HCT116 (cell line): ENCODE data around the gene PLA2G2D. TPM values are rescaled to one million over a fixed set of nuclear protein-coding genes. Genes with fewer than 3 reads are reported as not detected.

Source experiments
- ATAC-seq: fragments of 200-7000 bp; cut with Tn5 transposase; 2 replicates; pipeline ENCODE4 v1.9.1; 2020; ENCODE audit warnings: mild to moderate bottlenecking, moderate library complexity
- BruUV-seq: library from RNA; stranded (reverse); fragments of 400-500 nt; replicated peaks from 2 replicates; lab custom pipeline; 2021; lab: Mats Ljungman, UMichigan
- CTCF ChIA-PET: fragments of 300-600 bp; sonication (Branson Sonifier 250); formaldehyde crosslinking; loops from one replicate; lab custom pipeline; 2021; ENCODE audit warnings: antibody characterized with exemption; lab: Charles Lee
- POLR2A ChIA-PET: fragments of 300-600, 350-600 bp; sonication (Branson Sonifier 250); formaldehyde crosslinking; loops from one replicate; lab custom pipeline; 2021; ENCODE audit warnings: antibody characterized with exemption; lab: Charles Lee
- RAD21 ChIA-PET, 2 experiments: fragments of 300-600 bp; sonication (Branson Sonifier 250); formaldehyde crosslinking; loops; one replicate each; lab custom pipeline; 2023; ENCODE audit warnings: low total read pairs in 2 of 2; ENCODE audit not compliant: uncharacterized antibody in 2 of 2, unreplicated experiment in 2 of 2, low non-redundant PET in 1 of 2; lab: Charles Lee
- DNase-seq: peaks from one replicate; pipeline ENCODE4 v3.0.0-alpha.2; 2010; ENCODE audit warnings: low read depth, low spot score
- H2AFZ ChIP-seq: fragments of 200-600 bp; shearing (Covaris generic), sonication (generic); 2 replicates; pipeline ENCODE4 v1.6.1; 2017; ENCODE audit warnings: low read depth, mixed run types, mixed read lengths, antibody characterized with exemption, low read length; ENCODE audit not compliant: poor library complexity, severe bottlenecking
- H3K27ac ChIP-seq: 2 replicates; pipeline ENCODE4 v1.5.1; 2012; ENCODE audit warnings: low read depth, low read length
- H3K27me3 ChIP-seq: fragments of 200-600 bp; sonication (generic); 2 replicates; pipeline ENCODE4 v1.6.1; 2016; ENCODE audit warnings: mixed run types, low read length, mixed read lengths; ENCODE audit not compliant: insufficient read depth
- H3K36me3 ChIP-seq, 2 experiments: fragments of 200-500 bp in 1 of 2; fragments of 200-600 bp in 1 of 2; sonication (Bioruptor generic) in 1 of 2; sonication (generic) in 1 of 2; 2 replicates each; pipeline versions ENCODE4 v1.5.1 to v1.6.1; 2014 to 2016; ENCODE audit warnings: low read length in 2 of 2, inconsistent platforms in 1 of 2, mixed read lengths in 1 of 2, mixed run types in 1 of 2; ENCODE audit not compliant: insufficient read depth in 2 of 2, control insufficient read depth in 1 of 2
- H3K4me1 ChIP-seq, 2 experiments: fragments of 200-600 bp in 1 of 2; sonication (generic) in 1 of 2; 2 replicates each; pipeline versions ENCODE4 v1.5.1 to v1.6.1; 2012 to 2017; ENCODE audit warnings: low read length in 2 of 2, inconsistent platforms in 1 of 2, mild to moderate bottlenecking in 1 of 2, mixed read lengths in 1 of 2, mixed run types in 1 of 2, moderate library complexity in 1 of 2; ENCODE audit not compliant: insufficient read depth in 2 of 2, control insufficient read depth in 1 of 2
- H3K4me2 ChIP-seq: fragments of 200-600 bp; sonication (generic); 2 replicates; pipeline ENCODE4 v1.6.1; 2017; ENCODE audit warnings: mixed run types, low read length, mixed read lengths
- H3K4me3 ChIP-seq, 2 experiments: fragments of 200-600 bp in 1 of 2; sonication (generic) in 1 of 2; replicated peaks in 1 of 2; 2 replicates each; pipeline ENCODE4 v1.5.1; 2011 to 2016; ENCODE audit warnings: low read length in 2 of 2, control low read depth in 1 of 2, low read depth in 1 of 2, mild to moderate bottlenecking in 1 of 2, mixed read lengths in 1 of 2, mixed run types in 1 of 2
- H3K79me2 ChIP-seq: fragments of 200-600 bp; sonication (generic); 2 replicates; pipeline ENCODE4 v1.6.1; 2017; ENCODE audit warnings: mild to moderate bottlenecking, mixed run types, low read length, moderate library complexity, mixed read lengths; ENCODE audit not compliant: insufficient read depth
- H3K9ac ChIP-seq: fragments of 200-600 bp; sonication (generic); 2 replicates; pipeline ENCODE4 v1.6.1; 2016; ENCODE audit warnings: low read length, mixed read lengths
- H3K9me2 ChIP-seq: fragments of 200-600 bp; sonication (generic), shearing (Covaris generic); 2 replicates; pipeline ENCODE4 v1.6.1; 2017; ENCODE audit warnings: mixed run types, mild to moderate bottlenecking, moderate library complexity; ENCODE audit not compliant: insufficient read depth
- H3K9me3 ChIP-seq, 2 experiments: fragments of 200-500 bp in 1 of 2; fragments of 200-600 bp in 1 of 2; sonication (Bioruptor generic) in 1 of 2; sonication (generic) in 1 of 2; 2 replicates each; pipeline ENCODE4 v1.6.1; 2014 to 2017; ENCODE audit warnings: low read length in 2 of 2, mixed read lengths in 2 of 2, inconsistent platforms in 1 of 2, low read depth in 1 of 2, mild to moderate bottlenecking in 1 of 2, mixed run types in 1 of 2, moderate library complexity in 1 of 2; ENCODE audit not compliant: control insufficient read depth in 1 of 2, insufficient read depth in 1 of 2
- H4K20me1 ChIP-seq: fragments of 200-600 bp; sonication (generic), shearing (Covaris generic); 2 replicates; pipeline ENCODE4 v1.6.1; 2017; ENCODE audit warnings: mixed run types, mild to moderate bottlenecking, moderate library complexity; ENCODE audit not compliant: insufficient read depth
- EZH2phosphoT487 ChIP-seq: fragments of 200-600 bp; IDR thresholded peaks from 2 replicates; pipeline ENCODE4 v1.6.1; 2018; ENCODE audit warnings: antibody characterized with exemption, borderline replicate concordance
- JUND ChIP-seq: IDR thresholded peaks from 2 replicates; pipeline ENCODE4 v1.6.1; 2012
- SRF ChIP-seq: IDR thresholded peaks from 2 replicates; pipeline ENCODE4 v1.6.1; 2012; ENCODE audit warnings: low read depth
- YY1 ChIP-seq: IDR thresholded peaks from 2 replicates; pipeline ENCODE4 v1.6.1; 2011; ENCODE audit warnings: low read length, low read depth, moderate library complexity, mild to moderate bottlenecking; ENCODE audit not compliant: insufficient replicate concordance; ENCODE audit errors: extremely low read depth
- intact Hi-C: fragments of 100-400 bp; cut with micrococcal nuclease; formaldehyde crosslinking; loops from 2 replicates; pipeline ENCODE4 v1.10.0; 2022
- total RNA-seq: library from RNA; stranded (reverse); gene quantifications from one replicate; pipeline ENCODE4 v1.2.1, GENCODE V29; 2021; ENCODE audit not compliant: unreplicated experiment

Gene PLA2G2D
- total RNA-seq, 1 experiment from 2014 or later: not detected

DNA sequence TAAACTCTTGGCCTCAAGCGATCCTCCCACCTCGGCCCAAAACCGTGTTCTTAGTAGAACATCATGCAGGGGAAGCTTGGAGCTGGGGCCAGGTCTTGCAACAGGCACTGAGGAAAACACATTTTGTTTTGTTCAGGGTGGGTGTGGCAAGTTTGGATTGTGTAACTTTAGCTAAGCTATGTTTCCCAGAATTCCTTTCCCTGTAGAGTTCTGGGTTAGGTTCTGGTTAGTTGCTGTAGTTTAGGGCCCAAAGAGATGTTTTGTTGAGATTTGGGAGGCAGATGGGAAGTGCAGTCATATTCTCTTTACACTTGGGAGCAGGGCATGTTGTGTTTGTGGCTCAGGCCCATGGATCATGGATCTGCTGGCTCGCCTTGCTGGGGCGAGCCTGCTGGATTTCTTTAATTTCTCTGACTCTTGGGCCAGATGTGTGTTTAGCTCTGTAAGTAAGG is 25.4 kb downstream of the PLA2G2D start:
- Histone ChIP-seq H4K20me1 (no peaks in the 10 kb centered on the region), H3K27me3 (peaks cover 10% of the 10 kb centered on the region; the same call in 1 of the 2 replicates), H2AFZ (no peak overlapping the region), H3K4me2 (no peak overlapping the region), H3K9me3 (no peaks in the 10 kb centered on the region), H3K36me3 (no peaks in the 10 kb centered on the region), H3K4me3 (no peak overlapping the region), H3K27ac (no peak overlapping the region), H3K4me1 (no peaks in the 10 kb centered on the region), H3K9me2 (no peaks in the 10 kb centered on the region), H3K9ac (no peak overlapping the region), H3K79me2 (no peaks in the 10 kb centered on the region)
- ChIA-PET POLR2A (no interaction called here), RAD21 (no interaction called here), CTCF (no interaction called here)
- ATAC-seq (no peak), DNase-seq (no peak)
- BruUV-seq: no TSS peak
- intact Hi-C loops: no loop called here
- no peak for TF ChIP-seq JUND

DNA sequence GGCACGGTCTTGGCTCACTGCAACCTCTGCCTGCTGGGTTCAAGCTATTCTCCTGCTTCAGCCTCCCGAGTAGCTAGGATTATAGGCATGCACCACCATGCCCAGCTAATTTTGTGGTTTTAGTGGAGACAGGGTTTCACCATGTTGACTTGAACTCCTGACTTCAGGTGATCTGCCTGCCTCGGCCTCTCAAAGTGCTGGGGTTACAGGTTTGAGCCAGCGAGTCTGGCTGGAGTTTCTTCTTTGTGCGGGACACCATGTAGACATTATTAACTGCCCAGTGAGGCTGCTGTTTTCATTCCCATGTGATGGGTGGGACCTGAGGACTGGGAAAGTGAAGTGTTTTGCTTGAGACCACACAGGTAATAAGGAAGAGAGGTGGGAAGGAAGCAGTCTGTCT is 26.0 kb downstream of the PLA2G2D start:
- ATAC-seq: no peak
- Histone ChIP-seq H2AFZ (no peak overlapping the region), H3K9me2 (no peaks in the 10 kb centered on the region), H3K36me3 (no peaks in the 10 kb centered on the region), H3K9ac (no peak overlapping the region), H4K20me1 (no peaks in the 10 kb centered on the region), H3K4me1 (no peaks in the 10 kb centered on the region), H3K4me2 (no peak overlapping the region), H3K9me3 (no peaks in the 10 kb centered on the region), H3K4me3 (no peak overlapping the region), H3K27ac (no peak overlapping the region), H3K27me3 (peaks cover 10% of the 10 kb centered on the region; the same call in 1 of the 2 replicates), H3K79me2 (no peaks in the 10 kb centered on the region)
- TF ChIP-seq YY1 (no peak), SRF (no peak), EZH2phosphoT487 (no peak)
- BruUV-seq: no TSS peak
- intact Hi-C loops: no loop called here
- CTCF ChIA-PET: no interaction called here
- POLR2A ChIA-PET: no interaction called here
- no peak for DNase-seq
- RAD21 ChIA-PET: no interaction called here
